ENCODE results near the gene TMEM204.

Gene TMEM204

GRCh38 chr16:1530349-1530882 is 3.0 kb upstream of the TMEM204 start:
- Mint-ChIP-seq H3K27me3 (ENCODE audit: low read depth, poor library complexity) (peaks cover 9% of the 10 kb centered on the region), H3K27ac (peak overlapping the region; percentile 45), H3K4me3 (no peak overlapping the region), H3K9me3 (no peaks in the 10 kb centered on the region), H3K4me1 (peaks cover 19% of the 10 kb centered on the region), H3K36me3 (ENCODE audit: low read depth) (no peaks in the 10 kb centered on the region)
- DNase-seq, result no peak
- no peak for TF ChIP-seq CTCF (IDR thresholded peaks at IDR 0.05)

DNA sequence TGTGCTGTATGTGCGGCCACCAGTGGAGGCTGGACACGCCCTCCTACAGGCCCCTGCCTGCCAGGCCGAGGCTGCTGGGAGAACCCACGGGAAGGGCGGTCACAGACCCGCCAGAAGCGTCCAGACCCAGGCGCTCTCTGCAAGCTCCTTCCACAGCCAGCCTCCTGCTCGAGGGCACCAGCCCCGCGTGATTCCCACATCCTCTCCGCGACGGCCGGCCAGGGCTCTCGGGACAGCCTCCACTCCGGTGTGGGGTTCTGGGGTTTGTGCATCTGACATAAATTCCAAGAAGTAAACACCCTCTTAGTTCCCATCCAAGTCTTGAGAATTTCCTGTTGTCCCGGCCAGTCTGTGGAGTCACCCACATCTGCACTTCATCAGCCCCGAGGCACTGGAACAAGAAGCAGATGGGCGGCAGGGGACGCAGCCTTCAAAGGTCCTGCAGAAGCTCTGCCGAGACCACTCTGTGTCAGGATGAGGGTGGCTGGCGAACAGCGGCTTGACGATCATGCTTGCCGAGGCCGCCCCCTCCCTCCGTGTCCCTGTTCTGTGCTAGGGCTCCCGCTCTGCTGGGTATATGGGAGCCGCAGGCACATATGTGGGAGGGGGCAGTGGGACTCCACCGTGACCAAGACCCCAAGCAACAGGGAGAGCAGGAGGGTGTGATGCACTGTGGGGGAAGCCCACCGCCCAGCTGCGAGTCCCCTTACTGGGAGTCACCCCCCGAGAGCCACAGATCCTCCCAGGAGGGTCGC is 2.4 kb upstream of the TMEM204 start:
- no peaks in the 10 kb centered on the region for H3K36me3 Mint-ChIP-seq (ENCODE audit: low read depth)
- H3K27ac Mint-ChIP-seq, result peak overlapping the region; percentile 71
- peaks cover 9% of the 10 kb centered on the region for H3K27me3 Mint-ChIP-seq (ENCODE audit: low read depth, poor library complexity)
- peaks cover 21% of the 10 kb centered on the region for H3K4me1 Mint-ChIP-seq
- no peak for TF ChIP-seq CTCF (IDR thresholded peaks at IDR 0.05)
- DNase-seq, result no peak
- no peaks in the 10 kb centered on the region for H3K9me3 Mint-ChIP-seq
- H3K4me3 Mint-ChIP-seq, result no peak overlapping the region

DNA sequence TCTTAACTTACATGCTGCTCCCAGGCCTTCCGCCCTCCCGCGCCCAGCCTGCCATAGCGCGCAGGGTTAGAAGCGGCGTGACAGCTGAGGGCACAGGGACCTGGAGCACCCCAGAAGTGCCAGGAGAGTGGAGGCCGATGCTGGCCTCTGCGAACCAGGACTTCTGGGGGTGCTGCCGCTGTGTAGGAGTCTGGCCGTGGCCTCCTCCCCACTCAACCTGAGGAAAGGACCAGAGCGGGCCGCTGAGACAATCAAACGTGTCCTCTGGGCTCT is 1.9 kb upstream of the TMEM204 start:
- DNase-seq, result no peak
- no peak for TF ChIP-seq CTCF (IDR thresholded peaks at IDR 0.05)
- Mint-ChIP-seq H3K4me1 (peaks cover 26% of the 10 kb centered on the region), H3K27ac (no peak overlapping the region), H3K36me3 (ENCODE audit: low read depth) (no peaks in the 10 kb centered on the region), H3K9me3 (no peaks in the 10 kb centered on the region), H3K4me3 (no peak overlapping the region), H3K27me3 (ENCODE audit: low read depth, poor library complexity) (peaks cover 9% of the 10 kb centered on the region)

DNA sequence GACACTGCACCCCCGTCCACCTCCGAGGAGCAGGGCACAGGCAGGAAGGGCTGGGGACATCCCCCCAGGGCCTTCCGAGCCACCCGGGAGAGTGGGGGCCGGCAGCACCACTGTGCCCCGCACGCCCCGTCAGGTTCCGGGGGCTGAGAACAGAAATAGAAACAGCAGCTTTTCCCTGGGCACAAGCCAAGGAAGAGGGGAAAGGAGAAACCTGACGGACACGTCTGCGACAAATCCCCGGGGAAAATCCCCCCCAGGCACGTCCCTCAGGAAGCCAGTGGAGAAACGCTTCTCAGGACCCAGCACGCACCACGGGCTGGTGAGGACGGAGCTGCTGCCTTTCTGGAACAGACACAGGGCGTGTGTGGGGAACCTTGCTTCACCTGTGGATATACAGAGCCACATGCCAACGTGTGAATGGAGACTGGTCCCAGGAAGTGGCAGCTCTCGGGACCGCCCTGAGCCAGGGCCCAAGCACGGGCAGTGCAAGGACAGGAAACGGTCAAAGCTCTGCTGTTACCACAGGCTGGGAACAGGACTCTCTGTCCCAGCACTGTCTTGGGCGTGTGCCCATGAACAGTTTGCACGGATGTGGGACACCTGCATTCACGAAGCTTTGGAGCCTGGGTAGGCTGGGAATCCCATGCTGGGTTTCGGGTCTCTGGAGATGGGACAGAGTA is 1.2 kb upstream of the TMEM204 start:
- Mint-ChIP-seq H3K36me3 (ENCODE audit: low read depth) (no peaks in the 10 kb centered on the region), H3K27ac (no peak overlapping the region)

DNA sequence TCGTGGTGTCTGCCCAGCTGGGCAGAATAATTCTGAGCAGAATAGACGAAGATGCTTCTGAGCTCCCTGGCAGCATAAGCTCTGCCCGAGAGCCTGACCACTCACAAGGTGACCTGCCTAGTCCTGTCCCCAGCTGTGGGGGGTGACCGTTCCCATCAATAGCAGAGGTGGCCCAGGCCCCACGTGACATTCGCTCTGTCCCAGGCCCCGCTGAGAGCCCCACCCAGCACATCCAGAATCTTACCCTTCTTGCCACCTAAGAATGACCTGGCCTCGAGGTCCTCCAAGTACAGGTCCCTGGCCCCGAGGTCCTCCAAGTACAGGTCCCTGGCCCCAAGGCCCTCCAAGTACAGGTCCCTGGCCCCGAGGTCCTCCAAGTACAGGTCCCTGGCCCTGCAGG is 695 bp upstream of the TMEM204 start:
- Mint-ChIP-seq H3K4me3 (no peak overlapping the region), H3K9me3 (no peaks in the 10 kb centered on the region), H3K27me3 (ENCODE audit: low read depth, poor library complexity) (peaks cover 9% of the 10 kb centered on the region), H3K4me1 (peaks cover 31% of the 10 kb centered on the region), H3K36me3 (ENCODE audit: low read depth) (no peaks in the 10 kb centered on the region), H3K27ac (no peak overlapping the region)
- no peak for TF ChIP-seq CTCF (IDR thresholded peaks at IDR 0.05)
- DNase-seq, result peak; percentile 1

More for the DNA sequence above, 1.2 kb upstream of the TMEM204 start:
- Mint-ChIP-seq H3K4me1 (peaks cover 31% of the 10 kb centered on the region), H3K27me3 (ENCODE audit: low read depth, poor library complexity) (peaks cover 9% of the 10 kb centered on the region), H3K4me3 (no peak overlapping the region), H3K9me3 (no peaks in the 10 kb centered on the region)
- no peak for TF ChIP-seq CTCF (IDR thresholded peaks at IDR 0.05)
- DNase-seq, result no peak
